ENCODE results near the gene DNAJC8.
A peak's percentile ranks its signal among the peaks of the same experiment; 100 is the strongest.

DNAJC8 gene

DNA sequence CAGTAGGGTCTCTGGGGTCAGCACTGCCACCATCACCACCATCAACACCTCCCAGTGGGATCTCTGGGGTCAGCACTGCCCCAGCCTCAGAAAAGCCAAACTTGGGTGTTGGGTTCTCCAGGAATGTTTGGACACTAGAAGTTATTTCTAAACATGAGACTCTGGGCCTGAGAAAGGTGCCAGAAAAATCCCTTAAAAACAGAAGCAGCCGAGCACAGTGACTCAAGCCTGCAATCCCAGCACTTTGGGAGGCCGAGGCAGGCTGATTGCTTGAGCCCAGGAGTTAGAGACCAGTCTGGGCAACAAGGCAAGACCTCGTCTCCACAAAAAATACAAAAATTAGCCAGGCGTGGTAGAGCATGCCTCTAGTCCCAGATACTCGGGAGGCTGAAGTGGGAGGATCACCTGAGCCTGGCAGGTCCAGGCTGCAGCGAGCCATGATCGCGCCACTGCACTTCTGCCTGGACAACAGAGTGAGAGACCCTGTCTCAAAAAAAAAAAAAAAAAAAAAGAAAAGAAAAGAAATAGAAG lies 56.8 kb downstream of the DNAJC8 start:
- Histone ChIP-seq H3K4me2 (no peak overlapping the region), H3K79me2 (ENCODE audit: insufficient read depth, low read depth) (no peaks in the 10 kb centered on the region), H2AFZ (ENCODE audit: low read depth) (no peak overlapping the region), H3K27me3 (ENCODE audit: insufficient read depth, low read depth) (no peaks in the 10 kb centered on the region), H4K20me1 (ENCODE audit: insufficient read depth) (no peaks in the 10 kb centered on the region), H3K27ac (no peak overlapping the region), H3K36me3 (ENCODE audit: insufficient read depth) (no peaks in the 10 kb centered on the region), H3K4me3 (IDR thresholded peaks at IDR 0.05; ENCODE audit: insufficient read depth, low read depth, low read length) (no peak overlapping the region), H3K9ac (no peak overlapping the region), H3K4me1 (ENCODE audit: low read depth, poor library complexity, severe bottlenecking) (peaks cover 35% of the 10 kb centered on the region)
- TF ChIP-seq, protein P1, sequence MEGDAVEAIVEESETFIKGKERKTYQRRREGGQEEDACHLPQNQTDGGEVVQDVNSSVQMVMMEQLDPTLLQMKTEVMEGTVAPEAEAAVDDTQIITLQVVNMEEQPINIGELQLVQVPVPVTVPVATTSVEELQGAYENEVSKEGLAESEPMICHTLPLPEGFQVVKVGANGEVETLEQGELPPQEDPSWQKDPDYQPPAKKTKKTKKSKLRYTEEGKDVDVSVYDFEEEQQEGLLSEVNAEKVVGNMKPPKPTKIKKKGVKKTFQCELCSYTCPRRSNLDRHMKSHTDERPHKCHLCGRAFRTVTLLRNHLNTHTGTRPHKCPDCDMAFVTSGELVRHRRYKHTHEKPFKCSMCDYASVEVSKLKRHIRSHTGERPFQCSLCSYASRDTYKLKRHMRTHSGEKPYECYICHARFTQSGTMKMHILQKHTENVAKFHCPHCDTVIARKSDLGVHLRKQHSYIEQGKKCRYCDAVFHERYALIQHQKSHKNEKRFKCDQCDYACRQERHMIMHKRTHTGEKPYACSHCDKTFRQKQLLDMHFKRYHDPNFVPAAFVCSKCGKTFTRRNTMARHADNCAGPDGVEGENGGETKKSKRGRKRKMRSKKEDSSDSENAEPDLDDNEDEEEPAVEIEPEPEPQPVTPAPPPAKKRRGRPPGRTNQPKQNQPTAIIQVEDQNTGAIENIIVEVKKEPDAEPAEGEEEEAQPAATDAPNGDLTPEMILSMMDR (conservative IDR thresholded peaks at IDR 0.05; ENCODE audit: low read depth, low read length), result no peak

DNA sequence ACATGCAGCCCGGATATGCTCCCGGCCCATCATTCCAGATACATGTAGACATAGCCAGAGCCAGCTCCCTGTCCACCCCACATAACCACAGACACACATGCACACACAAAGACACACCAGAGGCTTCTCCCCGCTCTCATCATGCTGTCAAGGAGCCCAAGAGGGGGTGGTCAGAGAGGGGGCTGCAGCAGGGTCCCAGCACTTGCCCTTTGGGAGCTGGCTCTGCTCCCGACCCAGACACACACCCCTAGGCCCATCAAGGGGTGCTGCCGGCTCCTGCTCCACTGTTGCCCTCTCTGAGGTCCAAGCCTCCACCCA lies 58.9 kb downstream of the DNAJC8 start:
- TF ChIP-seq, protein P1 (conservative IDR thresholded peaks at IDR 0.05; ENCODE audit: low read depth, low read length), result no peak
- H3K4me2 ChIP-seq, result peak overlapping the region; percentile 38; the same call in 1 of the 2 replicates
- no peak overlapping the region for H3K27ac ChIP-seq
- no peak overlapping the region for H3K9ac ChIP-seq
- no peak overlapping the region for H2AFZ ChIP-seq (ENCODE audit: low read depth)
- no peaks in the 10 kb centered on the region for H3K27me3 ChIP-seq (ENCODE audit: insufficient read depth, low read depth)
- H3K4me3 ChIP-seq (IDR thresholded peaks at IDR 0.05; ENCODE audit: insufficient read depth, low read depth, low read length), result no peak overlapping the region
- peaks cover 55% of the 10 kb centered on the region for H3K4me1 ChIP-seq (ENCODE audit: low read depth, poor library complexity, severe bottlenecking)
- H4K20me1 ChIP-seq (ENCODE audit: insufficient read depth), result no peaks in the 10 kb centered on the region
- H3K36me3 ChIP-seq (ENCODE audit: insufficient read depth), result no peaks in the 10 kb centered on the region
- H3K79me2 ChIP-seq (ENCODE audit: insufficient read depth, low read depth), result no peaks in the 10 kb centered on the region

- Histone ChIP-seq H3K27me3 (ENCODE audit: insufficient read depth, low read depth) (no peaks in the 10 kb centered on the region), H2AFZ (ENCODE audit: low read depth) (no peak overlapping the region), H3K27ac (peak overlapping the region; percentile 27; the same call in 1 of the 2 replicates), H3K9ac (no peak overlapping the region), H3K36me3 (ENCODE audit: insufficient read depth) (no peaks in the 10 kb centered on the region), H3K4me2 (peak overlapping the region; percentile 38), H3K79me2 (ENCODE audit: insufficient read depth, low read depth) (no peaks in the 10 kb centered on the region), H3K4me3 (IDR thresholded peaks at IDR 0.05; ENCODE audit: insufficient read depth, low read depth, low read length) (no peak overlapping the region), H3K4me1 (ENCODE audit: low read depth, poor library complexity, severe bottlenecking) (peaks cover 61% of the 10 kb centered on the region), H4K20me1 (ENCODE audit: insufficient read depth) (no peaks in the 10 kb centered on the region)
- TF ChIP-seq, protein P1 (conservative IDR thresholded peaks at IDR 0.05; ENCODE audit: low read depth, low read length), result no peak
These were observed 59.5 kb downstream of the DNAJC8 start for GRCh38 chr1:28173151-28173979.

GRCh38 chr1:28172713-28173150 lies 60.1 kb downstream of the DNAJC8 start:
- Histone ChIP-seq H3K4me3 (IDR thresholded peaks at IDR 0.05; ENCODE audit: insufficient read depth, low read depth, low read length) (no peak overlapping the region), H3K27ac (peak overlapping the region; percentile 27; the same call in 1 of the 2 replicates), H3K4me1 (ENCODE audit: low read depth, poor library complexity, severe bottlenecking) (peaks cover 64% of the 10 kb centered on the region), H3K4me2 (peak overlapping the region; percentile 38), H3K36me3 (ENCODE audit: insufficient read depth) (no peaks in the 10 kb centered on the region), H3K27me3 (ENCODE audit: insufficient read depth, low read depth) (no peaks in the 10 kb centered on the region), H4K20me1 (ENCODE audit: insufficient read depth) (no peaks in the 10 kb centered on the region), H3K79me2 (ENCODE audit: insufficient read depth, low read depth) (no peaks in the 10 kb centered on the region), H3K9ac (no peak overlapping the region), H2AFZ (ENCODE audit: low read depth) (no peak overlapping the region)
- TF ChIP-seq, protein P1 (conservative IDR thresholded peaks at IDR 0.05; ENCODE audit: low read depth, low read length), result no peak
